OCI-M2 (cell line): ENCODE data around the gene LRG1.

Source experiments
- DNase-seq: peaks from one replicate; lab custom pipeline; 2025; ENCODE audit not compliant: unreplicated experiment; lab: John Stamatoyannopoulos, UW

Gene LRG1, protein sequence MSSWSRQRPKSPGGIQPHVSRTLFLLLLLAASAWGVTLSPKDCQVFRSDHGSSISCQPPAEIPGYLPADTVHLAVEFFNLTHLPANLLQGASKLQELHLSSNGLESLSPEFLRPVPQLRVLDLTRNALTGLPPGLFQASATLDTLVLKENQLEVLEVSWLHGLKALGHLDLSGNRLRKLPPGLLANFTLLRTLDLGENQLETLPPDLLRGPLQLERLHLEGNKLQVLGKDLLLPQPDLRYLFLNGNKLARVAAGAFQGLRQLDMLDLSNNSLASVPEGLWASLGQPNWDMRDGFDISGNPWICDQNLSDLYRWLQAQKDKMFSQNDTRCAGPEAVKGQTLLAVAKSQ

DNA sequence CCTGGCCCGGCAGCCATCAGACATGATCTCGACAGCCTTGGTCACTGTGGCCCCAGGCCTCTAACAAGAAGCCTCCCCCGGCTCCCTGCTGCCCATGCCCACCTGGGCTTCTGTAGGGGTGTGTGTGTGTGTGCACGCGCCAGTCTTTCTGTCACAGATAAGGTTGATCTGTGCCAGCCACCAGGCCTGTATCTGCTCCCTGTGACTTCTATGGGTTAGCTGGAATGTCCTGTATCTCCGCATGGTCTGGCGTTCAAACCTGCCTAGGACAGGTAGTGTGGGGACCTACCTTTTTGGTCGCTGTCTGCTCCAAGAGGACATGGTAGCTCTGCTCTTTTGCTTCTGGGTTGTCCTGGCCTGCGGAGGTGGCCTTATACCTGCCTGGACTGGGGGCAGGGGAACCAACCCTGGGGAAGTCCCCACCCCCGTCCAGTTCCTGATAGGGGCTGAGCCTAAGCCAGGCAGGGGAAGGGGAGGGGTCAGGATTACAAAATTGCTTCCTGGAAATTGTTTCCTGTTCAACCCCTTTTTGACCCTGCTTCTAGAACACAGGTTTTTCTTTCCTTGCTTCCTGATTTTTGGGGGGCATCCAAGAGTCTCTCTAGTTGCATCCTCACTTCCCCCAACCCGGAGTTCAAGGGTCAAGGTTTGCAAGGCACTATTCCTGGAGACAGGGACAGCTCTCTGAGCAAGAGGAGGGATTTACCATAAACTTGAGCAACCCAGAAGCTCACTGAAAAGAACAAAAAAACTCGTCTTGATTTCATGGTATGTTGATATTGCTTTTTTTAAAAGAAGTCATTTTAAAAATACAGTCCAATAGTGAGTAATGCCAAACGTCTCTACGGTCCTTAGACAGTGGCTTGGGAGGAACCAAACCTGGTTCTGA lies at the start of gene LRG1:
TSS of gene LRG1 (minus strand) at position 344 of the 889 bp plus-strand sequence. CDS start at position 321, 23 bp downstream.
- no peak for DNase-seq

DNA sequence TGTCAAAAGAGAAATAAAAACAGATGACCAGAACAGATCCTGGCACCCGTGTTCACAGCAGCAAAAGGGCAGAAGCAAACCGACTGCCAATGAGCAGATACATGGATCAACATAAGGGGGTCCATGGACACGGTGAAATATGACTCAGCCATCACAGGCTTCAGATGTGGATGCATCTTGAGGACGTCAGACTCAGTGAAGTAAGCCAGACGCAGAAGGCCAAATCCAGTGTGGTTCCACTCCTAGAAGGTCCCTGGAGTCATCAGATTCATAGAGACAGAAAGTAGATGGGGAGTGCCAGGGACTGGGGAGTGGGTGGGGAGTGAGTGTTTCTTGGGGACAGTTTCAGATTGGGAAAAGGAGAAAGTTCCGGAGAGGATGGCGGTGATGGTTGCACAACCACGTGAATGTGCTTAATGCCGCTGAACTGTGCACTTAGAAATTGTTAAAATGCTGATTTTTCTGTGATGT lies 48.5 kb upstream of the LRG1 start:
- DNase-seq, result no peak

DNA sequence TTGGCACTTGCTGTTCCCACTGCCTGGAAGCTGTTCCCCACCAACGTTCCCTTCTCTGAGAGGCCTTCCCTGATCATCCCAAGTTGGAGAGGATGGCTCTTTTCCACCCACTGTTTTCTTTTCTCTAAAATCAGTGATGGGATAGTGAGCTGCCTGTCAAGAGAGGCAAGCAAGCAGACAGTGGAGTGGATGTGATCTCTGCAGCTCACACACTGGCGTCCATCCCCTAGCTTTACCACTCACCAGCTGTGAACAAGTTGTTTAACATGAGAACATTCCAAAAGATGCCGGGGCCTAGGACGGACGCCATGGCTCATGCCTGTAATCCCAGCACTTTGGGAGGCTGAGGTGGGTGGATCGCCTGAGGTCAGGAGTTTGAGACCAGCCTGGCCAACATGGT lies 47.7 kb upstream of the LRG1 start:
- no peak for DNase-seq

DNA sequence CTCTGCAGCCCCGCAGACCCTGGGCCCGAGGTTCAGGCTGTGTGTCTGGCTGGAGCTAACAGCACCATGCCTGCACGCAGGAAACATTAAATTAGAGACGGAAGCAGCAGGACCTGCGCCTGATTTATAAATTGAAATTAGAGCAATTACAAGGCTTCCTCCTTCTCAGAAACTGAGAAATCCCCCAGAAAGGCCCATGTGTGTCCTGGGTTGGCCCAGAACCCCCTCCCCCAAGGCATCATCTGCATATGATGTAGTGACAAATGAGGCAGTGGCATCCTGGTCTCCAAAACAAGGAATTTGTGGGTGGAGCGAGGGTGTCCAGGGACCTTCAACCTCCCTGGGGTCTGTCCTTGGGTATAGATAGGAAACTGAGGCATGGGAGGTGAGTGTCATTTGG lies 46.9 kb upstream of the LRG1 start:
- DNase-seq, result no peak

DNA sequence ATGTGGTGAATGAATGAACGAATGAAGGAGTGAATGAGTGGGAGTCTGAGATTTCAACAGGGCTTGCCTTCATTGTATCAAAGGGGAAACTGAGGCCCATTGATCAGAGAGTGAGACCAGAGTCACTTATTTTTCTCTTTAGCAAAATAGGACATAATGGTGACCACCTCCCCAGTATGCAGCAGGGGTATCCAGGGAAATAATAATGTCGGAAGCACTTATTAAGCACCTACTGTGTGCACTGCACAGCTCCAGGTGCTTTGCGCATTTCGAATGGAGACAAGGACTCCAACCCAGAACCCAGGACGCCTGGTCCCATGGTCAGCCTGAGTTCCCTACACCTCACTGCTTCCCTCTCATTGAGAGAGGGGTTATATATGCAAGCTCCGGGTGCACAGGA lies 46.4 kb upstream of the LRG1 start:
- DNase-seq, result no peak

DNA sequence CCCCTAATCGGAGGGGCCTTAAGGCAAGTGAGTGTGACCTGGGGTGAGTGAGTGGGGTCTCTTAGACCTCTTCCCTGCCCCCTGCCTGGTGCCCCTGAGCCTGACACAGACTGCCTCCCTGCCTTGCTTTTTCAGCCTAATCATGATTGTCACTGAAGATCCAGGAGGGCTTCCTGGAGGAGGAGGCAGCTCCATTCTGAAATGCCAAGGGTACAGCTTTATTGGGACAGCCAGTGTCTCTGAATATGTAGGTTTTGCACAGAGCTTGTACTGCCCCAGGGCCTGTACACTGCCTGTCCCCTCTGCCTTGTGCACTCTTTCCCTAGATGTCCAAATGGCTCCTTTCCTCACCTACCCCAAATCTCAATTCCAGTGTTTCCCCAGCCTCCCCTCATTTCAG lies 45.7 kb upstream of the LRG1 start:
- no peak for DNase-seq

DNA sequence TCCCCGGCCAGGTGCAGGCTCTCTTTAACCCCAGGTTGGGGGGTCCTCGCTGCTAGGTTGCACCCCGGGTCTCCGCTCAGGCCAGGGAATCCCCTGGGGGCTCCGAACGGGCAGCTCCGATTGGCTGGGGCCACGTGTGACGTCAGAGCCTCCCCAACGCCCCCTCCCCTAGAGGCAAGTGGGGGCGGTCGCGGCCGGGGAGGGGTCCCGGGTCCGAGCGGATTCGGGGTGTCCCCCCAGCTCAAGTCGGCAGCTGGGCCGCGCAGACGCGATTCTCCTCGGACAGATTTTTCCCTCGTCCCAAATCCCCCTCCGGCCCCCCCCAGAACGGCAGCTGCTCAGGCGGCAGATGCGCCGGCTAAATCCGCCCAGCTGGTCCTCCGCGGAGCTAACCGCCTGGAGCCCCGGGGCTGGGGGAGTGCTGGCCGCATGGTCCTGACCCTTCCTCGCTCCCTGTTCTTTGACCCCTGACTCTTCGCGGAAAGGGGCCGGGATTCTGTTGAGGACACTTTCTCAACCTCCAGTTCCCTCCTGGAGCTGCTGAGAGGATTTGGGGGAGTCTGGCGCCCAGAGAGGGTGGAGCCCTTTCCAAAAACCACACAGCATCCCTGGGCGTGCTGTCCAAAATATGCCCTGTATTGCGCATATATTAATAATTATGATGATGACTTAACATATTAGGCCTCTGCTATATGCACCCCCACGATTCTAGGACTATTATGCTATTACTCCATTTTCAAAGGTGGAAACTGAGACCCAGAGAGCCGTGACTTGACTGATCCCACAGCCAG lies 45.0 kb upstream of the LRG1 start:
- DNase-seq, result no peak

DNA sequence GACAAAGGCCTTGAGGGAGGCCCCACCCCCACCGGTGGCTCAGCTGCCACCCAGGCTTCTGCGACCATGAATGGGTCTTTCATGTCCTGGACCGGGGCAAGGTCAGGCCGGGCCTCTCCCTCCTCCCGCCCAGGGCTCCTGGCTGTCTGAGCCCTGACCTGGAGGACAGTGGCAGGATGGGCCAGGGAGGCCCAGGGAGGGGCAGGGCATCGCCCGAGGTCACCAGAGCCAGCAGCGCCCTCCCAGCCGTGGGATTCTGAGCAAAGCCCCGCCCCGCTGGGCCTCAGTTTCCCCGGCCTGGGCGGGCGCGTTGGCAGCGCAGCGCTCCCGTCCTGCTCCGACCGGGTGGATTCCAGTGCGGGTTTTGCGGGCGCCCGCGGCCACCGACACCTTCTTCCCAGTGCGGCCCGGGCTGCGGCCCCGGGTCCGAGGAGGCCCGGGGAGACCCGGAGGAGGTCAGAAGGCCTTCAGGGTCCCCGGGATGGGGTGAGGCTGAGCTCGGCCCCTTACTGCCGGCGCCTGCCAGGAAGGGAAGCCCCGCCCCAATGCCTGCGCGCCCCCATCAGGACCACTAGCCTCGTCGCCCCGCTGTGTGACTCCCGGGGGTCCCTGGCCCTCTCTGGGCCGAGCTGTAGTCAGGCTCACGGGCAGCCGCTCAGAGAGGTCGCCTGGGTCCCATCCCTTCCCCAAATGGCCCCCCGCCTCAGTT lies 44.3 kb upstream of the LRG1 start:
- no peak for DNase-seq

DNA sequence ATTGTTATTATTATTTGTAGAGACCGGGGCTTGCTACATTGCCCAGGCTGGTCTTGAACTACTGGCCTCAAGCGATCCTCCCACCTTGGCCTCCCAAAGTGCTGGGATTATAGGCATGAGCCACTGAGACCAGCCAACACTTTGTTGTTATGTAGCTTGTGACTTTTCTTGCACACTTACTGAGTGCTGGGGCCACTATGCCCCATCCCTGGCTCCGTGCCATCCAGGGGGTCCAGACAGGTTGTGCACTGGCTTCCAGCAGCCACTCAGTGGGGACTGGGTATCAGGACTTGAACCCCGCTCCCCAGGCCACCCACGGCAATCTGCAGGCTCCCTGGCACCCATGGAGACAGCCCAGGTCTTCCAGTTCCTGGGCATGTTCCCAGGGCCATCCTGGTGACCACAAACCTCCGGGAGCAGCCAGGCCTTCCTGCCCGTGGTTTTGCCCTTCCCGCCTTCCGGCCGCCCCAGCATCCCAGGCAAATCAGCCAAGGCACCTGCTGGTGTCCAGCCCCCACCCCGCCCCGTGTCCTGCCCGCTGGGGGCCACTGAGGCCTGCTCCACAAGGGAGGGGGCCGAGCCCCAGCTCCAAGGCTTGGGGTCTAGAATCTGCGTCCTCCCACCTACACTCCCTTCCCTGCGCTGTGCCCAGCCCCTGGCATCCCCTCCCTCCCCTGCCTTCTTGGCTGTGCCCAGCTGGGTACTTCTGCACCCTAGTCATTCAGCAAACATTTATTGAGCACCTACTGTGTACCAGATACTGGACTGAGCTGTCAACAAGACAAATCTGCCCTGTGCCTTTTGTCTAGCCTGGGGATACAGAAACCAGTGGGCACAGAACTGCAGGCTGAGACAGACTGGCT lies 43.4 kb upstream of the LRG1 start:
- DNase-seq, result no peak

DNA sequence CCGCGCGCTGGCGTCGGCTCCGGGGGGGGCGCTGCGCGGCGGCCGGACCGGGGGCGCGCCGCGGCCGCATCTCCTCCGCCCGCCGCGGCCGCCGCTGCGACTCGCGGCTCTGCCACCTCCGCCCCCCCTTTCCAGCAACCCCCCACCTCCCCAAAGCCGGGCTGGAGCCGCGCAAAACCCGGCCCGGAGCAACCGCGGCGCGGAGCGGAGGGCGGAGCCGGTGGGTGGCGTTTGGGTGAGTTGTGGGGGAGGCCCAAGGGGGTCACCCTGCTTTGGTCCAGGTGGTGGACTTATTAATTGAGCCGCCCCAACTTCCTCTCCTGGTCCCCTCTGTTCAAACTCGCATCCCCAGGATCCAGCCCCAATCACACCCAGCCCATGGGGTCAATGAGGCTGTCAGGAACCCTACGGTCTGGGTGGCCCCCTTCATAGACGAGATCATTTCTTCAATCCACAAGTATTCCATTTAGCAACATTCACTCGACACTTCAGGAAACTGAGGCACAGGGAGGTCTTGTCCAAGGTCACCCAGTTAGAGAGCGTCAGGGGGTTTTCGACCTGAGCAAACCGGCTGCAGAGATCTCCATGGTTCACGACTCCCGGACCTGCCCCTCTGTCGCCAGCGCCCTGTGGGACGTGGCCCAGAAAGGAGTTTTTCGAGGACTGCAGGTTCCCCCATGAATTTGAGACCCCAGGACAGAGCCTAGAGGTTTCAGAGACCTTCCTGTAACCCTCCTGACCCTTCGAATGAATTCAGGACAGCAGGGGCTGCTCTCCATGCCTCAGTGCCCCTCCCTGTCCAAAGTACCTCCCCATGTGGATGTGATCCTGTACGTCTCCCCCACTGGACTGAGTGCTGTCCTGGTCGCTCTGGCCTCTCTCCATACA lies 42.1 kb upstream of the LRG1 start:
- no peak for DNase-seq

DNA sequence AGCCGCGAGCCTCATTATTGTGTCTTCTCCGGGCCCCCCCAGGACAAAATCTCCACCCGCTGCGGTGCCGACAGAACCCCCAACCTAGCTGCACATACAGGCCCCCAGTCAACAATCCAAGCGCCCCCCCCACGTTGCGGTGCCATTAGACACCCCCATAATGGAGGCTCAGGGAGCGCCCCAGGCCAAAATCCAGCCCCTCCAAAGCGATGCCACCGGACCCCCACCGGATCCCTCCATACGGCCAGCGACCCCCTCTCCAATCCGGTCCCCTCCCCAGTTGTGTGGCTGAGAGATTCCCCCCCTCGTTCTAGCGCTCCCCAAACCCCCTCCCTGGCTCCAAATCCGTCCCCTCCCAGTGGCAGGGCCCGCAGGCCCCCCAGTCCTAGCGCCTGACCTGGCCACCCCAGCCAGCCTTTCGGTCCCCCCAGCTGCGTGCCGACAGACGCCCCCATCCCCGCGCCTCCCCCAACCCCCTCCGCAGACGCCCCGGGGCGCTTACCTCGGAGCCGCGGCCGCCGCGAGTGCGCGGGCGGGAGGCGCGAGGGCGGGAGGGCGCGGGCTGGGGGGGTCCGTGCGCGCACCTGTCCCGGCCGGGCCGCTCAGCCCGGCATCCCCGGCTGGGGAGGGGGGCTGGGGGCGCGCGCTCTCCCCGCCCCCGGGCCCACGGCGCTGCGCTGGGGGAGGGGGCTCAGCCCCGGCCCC lies 41.3 kb upstream of the LRG1 start:
- no peak for DNase-seq

DNA sequence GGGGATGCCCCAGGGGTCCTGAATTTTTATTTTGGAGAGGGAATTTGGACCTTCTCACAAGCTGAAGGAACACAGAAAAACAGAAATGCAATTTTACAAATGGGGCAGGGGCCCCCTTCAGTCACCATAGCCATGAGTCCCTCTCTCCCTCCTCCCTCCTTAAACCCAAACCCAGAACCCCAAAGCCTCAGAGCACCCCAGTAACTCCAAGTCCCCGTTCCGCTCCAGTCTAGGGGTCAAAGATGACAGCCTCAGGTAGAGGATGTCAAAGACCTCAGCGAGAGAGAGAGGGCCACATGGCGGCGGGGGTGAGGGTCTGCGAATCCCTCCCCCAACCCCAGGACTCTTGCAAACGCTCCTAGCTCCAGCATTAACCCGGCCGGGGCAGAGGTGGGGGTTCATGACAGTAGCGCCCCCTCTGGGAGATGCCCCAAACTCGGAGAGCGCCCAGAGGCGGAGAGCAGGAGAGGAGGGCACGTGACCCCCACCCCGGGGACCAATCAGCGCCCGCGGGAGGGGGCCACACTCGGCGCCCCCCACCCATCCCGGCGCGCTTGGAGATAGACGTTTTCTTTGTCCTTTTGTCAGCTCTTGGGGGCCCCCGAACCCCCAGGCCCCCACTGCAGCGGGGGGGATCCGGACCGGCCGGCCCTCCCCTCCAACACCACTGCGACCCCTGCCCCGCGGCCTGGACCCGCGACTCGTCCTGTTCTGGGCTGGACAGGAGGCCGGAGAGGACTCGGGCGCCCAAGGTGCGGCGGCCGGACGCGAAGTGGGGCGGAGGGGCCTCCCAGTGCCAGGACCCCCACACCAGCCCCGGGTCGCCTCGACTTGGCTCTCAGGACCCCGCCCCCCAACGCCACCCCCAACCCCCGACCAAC lies 40.4 kb upstream of the LRG1 start:
- no peak for DNase-seq

DNA sequence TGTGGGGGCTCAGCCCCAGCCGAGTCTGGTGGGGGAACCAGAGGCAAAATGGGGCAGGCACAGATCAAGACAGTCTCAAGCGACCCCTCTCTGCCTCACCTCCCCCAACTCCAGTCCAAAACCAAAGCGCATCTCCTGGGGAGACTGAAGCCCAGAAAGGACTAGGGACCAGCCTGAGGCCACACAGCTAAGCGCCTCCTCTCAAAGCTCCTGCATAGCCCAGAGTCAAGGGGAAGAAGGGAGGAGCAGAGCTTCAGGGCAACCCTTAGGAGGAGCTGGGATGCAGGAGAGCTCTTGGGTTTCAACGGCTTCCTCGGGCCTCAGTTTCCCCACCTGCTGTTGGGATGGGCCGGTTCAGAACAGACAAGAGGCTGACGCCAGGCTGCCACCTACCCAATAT lies 39.6 kb upstream of the LRG1 start:
- no peak for DNase-seq

DNA sequence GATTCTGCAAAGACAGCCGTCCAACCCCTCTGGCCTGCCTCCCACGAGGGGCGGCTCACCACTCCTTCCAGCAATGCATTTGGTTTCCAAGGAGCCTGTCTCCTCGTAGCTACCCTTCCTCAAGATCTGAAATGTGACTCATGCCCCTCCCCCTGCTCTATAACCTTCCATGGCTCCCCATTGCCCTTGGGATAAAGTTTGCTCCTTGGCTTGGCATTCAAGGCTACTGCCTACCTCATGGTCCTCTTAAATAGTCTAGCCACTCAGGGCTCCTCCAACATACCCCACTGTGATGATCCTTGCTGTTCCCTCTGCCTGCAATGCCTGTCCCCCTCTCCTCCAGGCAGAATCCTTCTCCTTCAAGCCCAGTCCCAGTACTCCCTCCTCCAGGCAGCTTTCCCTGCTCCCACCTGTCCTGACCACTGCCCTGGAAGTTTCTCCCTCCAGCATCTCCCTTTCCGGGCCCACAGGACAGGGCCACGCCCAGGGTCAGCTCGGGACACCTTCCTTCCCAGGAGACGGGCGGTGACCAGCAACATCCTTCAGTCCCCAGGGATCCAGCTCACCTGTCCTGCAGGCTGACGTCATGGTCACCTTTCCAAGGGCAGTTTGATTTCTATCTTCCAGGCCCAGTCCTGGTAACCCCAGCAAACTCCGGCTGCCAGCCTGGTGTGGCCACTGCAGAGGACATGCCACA lies 38.9 kb upstream of the LRG1 start:
- DNase-seq, result no peak

DNA sequence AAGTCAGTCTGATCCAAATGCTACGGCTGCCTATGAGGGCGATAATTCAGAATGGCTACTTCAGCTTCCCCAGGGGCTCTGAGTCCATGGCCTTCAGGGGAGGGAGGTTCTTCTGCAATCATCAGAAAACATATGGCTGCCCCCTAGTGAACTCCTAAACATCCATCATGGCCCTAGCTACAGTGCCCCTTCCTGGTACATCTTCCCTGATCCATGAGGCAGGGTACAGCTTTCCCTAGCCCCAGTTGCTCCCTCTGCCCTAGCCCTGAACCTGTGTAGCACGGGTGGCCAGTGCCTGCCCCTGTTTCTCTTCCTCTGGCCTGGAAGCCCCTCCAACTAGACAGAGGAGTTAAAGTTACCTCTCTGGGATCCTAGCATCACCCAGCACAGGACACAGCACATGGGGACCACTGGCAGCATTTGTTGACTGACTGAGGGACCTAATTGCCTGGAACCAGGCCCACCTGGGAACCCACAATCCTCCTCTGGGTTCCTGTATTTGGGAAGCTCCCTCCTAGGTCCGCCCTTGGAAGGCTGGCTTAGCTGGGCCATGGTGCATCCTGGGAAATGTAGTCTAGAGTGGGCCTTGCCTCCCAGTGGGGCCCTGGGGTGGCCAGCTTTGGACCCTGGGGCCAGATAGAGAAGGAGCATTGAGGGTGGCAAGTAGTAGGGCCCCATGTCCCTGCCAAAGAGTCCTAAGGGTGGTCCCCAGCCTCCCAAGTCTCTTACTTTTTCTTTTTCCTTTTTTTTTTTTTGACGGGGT lies 37.4 kb upstream of the LRG1 start:
- DNase-seq, result no peak
